T-cell (primary cell): ENCODE data around the gene C2CD4A. TPM values are rescaled to one million over a fixed set of nuclear protein-coding genes. Genes with fewer than 3 reads are reported as not detected.
"Not testable (repeated sequence)": the region's sequence is repeated elsewhere in the genome, so short reads cannot be mapped to it uniquely, and the experiment has no call there.

Source experiments
- ATAC-seq, 4 experiments: fragments of 200-7000 bp in 3 of 4; fragments of 150-1000 bp in 1 of 4; cut with Tn5 transposase; replicated peaks in 1 of 4; 1 replicate in 3 of 4; 2 replicates in 1 of 4; pipeline ENCODE4 v1.10.0; 2021; ENCODE audit warnings: moderate library complexity in 3 of 4, mild to moderate bottlenecking in 2 of 4, moderate number of reproducible peaks in 1 of 4
- CTCF ChIA-PET, 2 donors: fragments of 300-600 bp; sonication (Branson Sonifier 250); formaldehyde crosslinking; loops; one replicate each; lab custom pipeline; 2022; ENCODE audit warnings: antibody characterized with exemption in 2 of 2; lab: Charles Lee
- POLR2A ChIA-PET, 2 donors: fragments of 300-600 bp; sonication (Branson Sonifier 250); formaldehyde crosslinking; loops; one replicate each; lab custom pipeline; 2022; ENCODE audit warnings: antibody characterized with exemption in 2 of 2; lab: Charles Lee
- DNase-seq, 35 experiments: peaks; one replicate each; pipeline versions ENCODE4 v3.0.0 to v3.0.0-alpha.2; 2013 to 2023
- H3K27ac ChIP-seq: one replicate; pipeline ENCODE4 v1.5.1; 2013; ENCODE audit warnings: low read length
- H3K27me3 ChIP-seq, 2 experiments: replicated peaks in 1 of 2; 1 replicate in 1 of 2; 2 replicates in 1 of 2; pipeline versions ENCODE4 v1.6.1 to v1.7.0; 2013; ENCODE audit warnings: low read length in 1 of 2, mixed read lengths in 1 of 2; ENCODE audit not compliant: control insufficient read depth in 2 of 2, insufficient read depth in 2 of 2; ENCODE audit errors: extremely low read depth in 1 of 2
- H3K36me3 ChIP-seq, 2 donors: 1 replicate in 1 of 2; 2 replicates in 1 of 2; pipeline versions ENCODE4 v1.6.1 to v1.7.0; 2013; ENCODE audit warnings: low read length in 1 of 2; ENCODE audit not compliant: control insufficient read depth in 2 of 2, insufficient read depth in 1 of 2; ENCODE audit errors: extremely low read depth in 1 of 2
- H3K4me1 ChIP-seq, 2 experiments: 1 replicate in 1 of 2; 2 replicates in 1 of 2; pipeline versions ENCODE4 v1.6.1 to v1.7.0; 2013; ENCODE audit warnings: low read length in 2 of 2, mixed read lengths in 1 of 2; ENCODE audit not compliant: insufficient read depth in 2 of 2, control insufficient read depth in 1 of 2; ENCODE audit errors: extremely low read depth in 1 of 2
- H3K4me3 ChIP-seq, 2 donors: 1 replicate in 1 of 2; 2 replicates in 1 of 2; pipeline versions ENCODE4 v1.5.1 to v1.7.0; 2013; ENCODE audit warnings: mild to moderate bottlenecking in 2 of 2, low read length in 1 of 2, moderate library complexity in 1 of 2; ENCODE audit not compliant: control insufficient read depth in 1 of 2; ENCODE audit errors: extremely low read depth in 1 of 2
- H3K9me3 ChIP-seq: 2 replicates; pipeline ENCODE4 v1.7.0; 2013
- H3K27ac Mint-ChIP-seq, 2 donors: one replicate each; pipeline ENCODE4 v1.8.0; 2020 to 2021; ENCODE audit warnings: mild to moderate bottlenecking in 2 of 2, mixed read lengths in 2 of 2
- H3K27me3 Mint-ChIP-seq, 2 donors: one replicate each; pipeline ENCODE4 v1.8.0; 2021 to 2022; ENCODE audit warnings: mixed read lengths in 2 of 2
- H3K36me3 Mint-ChIP-seq: one replicate; pipeline ENCODE4 v1.8.0; 2021; ENCODE audit warnings: mixed read lengths
- H3K4me1 Mint-ChIP-seq, 3 donors: one replicate each; pipeline ENCODE4 v1.8.0; 2020 to 2022; ENCODE audit warnings: mixed read lengths in 3 of 3, mild to moderate bottlenecking in 1 of 3
- H3K4me3 Mint-ChIP-seq, 3 donors: one replicate each; pipeline ENCODE4 v1.8.0; 2020 to 2022; ENCODE audit warnings: mild to moderate bottlenecking in 3 of 3, mixed read lengths in 3 of 3, moderate library complexity in 3 of 3
- H3K9me3 Mint-ChIP-seq, 3 donors: one replicate each; pipeline ENCODE4 v1.8.0; 2020 to 2022; ENCODE audit warnings: mixed read lengths in 3 of 3
- WGBS: methylation state at CpG from one replicate; pipeline ENCODE4 v1.1.5; 2013; ENCODE audit warnings: missing lambda C conversion rate; ENCODE audit not compliant: insufficient coverage; 5-methylcytosine and 5-hydroxymethylcytosine counted together
- total RNA-seq, 35 experiments: library from RNA in 6 of 35; stranded (reverse) in 6 of 35; fragments of 120-200 nt in 1 of 35; gene quantifications; one replicate each; pipeline versions ENCODE4 v1.2.1 to v1.2.4 and lab custom pipeline; 2013 to 2026

The C2CD4A gene
- total RNA-seq, 5 donors from 2014 or later (not counting 1 experiment from before 2014, with no cell fraction given), result not detected

DNA sequence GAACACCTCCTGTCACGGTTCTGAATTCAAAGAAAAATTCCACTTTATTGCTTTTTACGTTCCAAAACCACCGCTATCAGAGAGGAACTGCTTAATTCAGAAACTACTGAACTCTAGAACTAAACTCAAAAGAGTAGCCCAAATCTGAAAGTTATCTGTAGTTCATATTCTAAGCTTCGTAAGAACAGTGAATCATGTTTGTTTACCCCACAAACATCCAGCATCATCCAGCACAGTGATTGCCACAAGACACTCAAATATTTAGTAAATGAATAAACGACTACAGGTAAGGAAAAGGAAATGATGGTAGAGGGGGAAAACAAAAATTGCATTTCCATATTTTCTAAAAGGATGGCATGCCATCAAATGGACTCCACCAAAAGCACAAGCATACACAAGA lies 38.9 kb upstream of the C2CD4A start:
- Mint-ChIP-seq H3K36me3 (peaks cover 50% of the 10 kb centered on the region), H3K4me3 (no peak overlapping the region), H3K27me3 (no peaks in the 10 kb centered on the region), H3K27ac (no peak overlapping the region), H3K4me1 (peaks cover 18 to 26% (median 19%) of the 10 kb centered on the region in 3 donors), H3K9me3 (no peaks in the 10 kb centered on the region)
- DNase-seq (no peak), ATAC-seq (no peak)
- no peak overlapping the region for H3K27ac ChIP-seq
- no peaks in the 10 kb centered on the region for H3K4me1 ChIP-seq
- POLR2A ChIA-PET, result no interaction called here
- peaks cover 5 to 30% of the 10 kb centered on the region in 2 donors for H3K36me3 ChIP-seq
- no peak overlapping the region for H3K4me3 ChIP-seq
- no peaks in the 10 kb centered on the region for H3K9me3 ChIP-seq
- CTCF ChIA-PET, result no interaction called here
- WGBS, result 69% methylated on average over 3 of the region's 5 CpGs
- H3K27me3 ChIP-seq, result no peaks in the 10 kb centered on the region

DNA sequence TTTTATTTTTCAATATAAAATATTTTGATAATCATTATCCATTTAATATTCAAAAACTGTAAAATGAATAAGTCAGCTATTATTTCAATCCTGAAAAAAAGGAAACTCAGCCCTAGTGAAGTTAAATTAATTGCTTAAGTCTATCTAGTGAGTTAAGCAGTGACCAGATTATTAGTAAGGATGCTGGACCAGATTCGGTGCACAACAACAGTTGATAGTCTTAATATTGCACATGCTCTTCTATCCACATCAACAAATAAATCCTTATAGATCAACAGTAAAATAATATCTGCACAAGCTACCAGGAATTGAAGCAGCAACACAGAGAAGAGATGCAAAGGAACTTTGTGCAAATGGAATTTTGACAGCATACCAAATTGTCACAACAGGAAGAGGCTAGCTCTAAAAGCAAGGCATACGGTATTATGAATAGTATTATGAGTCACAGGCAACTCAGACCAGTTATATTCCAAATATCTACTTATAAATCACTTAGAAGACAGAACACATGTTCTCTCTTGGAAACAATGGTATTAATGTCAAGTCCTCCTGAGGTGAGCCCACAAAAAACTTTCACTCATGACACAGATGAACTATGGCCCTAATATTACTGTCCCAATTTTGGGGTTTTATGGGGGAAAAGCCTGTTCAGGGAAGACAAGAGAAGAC lies 31.4 kb upstream of the C2CD4A start:
- Mint-ChIP-seq H3K36me3 (peaks cover 37% of the 10 kb centered on the region), H3K27ac (no peak overlapping the region), H3K9me3 (peaks cover 3 to 6% (median 6%) of the 10 kb centered on the region in 3 donors), H3K4me3 (no peak overlapping the region), H3K4me1 (peaks cover 16 to 32% (median 29%) of the 10 kb centered on the region in 3 donors), H3K27me3 (no peaks in the 10 kb centered on the region)
- H3K9me3 ChIP-seq, result no peaks in the 10 kb centered on the region
- DNase-seq (no peak), ATAC-seq (no peak)
- no peaks in the 10 kb centered on the region for H3K27me3 ChIP-seq
- H3K4me3 ChIP-seq, result no peak overlapping the region
- H3K27ac ChIP-seq, result no peak overlapping the region
- ChIA-PET POLR2A (no interaction called here), CTCF (interaction anchor here in 1 of 2 donors (1.6 kb wide), 1 partner anchor 39 kb away, joined by 4 read pairs; no protein-coding TSS in a partner anchor)
- H3K4me1 ChIP-seq, result no peaks in the 10 kb centered on the region
- H3K36me3 ChIP-seq, result peaks cover 0 to 15% of the 10 kb centered on the region in 2 donors
- no CpG with 5 or more reads among the region's 2 CpGs for WGBS

DNA sequence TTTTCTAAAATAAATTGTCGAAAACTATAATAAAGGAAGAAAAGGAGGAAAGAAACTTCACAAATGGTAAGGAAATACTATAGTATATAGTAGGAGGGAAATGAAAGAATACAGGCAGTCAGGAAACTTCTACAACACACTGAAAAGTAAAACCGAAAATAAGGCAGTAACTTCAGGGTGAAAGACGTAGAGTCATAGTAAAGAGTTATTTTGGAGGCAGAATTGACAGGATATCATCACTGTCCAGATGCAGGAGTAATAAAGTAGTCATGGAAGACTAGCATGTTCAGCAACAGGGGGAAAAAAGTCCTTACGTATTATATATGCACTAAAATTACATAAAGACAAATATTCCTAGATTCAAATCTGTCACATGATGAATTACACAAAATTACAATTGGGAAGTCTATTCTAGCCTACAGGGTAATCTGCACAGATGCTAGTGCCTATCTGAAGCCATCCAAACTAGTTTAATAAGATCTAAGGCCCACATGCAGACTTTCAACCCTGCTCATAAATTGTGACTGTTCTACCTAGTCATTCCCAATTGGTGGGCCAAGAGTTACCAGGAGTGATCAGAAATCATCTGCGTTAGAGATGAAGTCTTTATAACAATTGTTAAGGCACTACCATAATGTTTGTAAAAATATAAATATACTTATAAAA lies 20.6 kb upstream of the C2CD4A start:
- H3K27ac ChIP-seq, result no peak overlapping the region
- no peaks in the 10 kb centered on the region for H3K36me3 ChIP-seq
- Mint-ChIP-seq H3K27me3 (no peaks in the 10 kb centered on the region), H3K9me3 (no peaks in the 10 kb centered on the region), H3K4me1 (peaks cover 38 to 40% (median 40%) of the 10 kb centered on the region in 3 donors), H3K27ac (peak overlapping the region; percentile 53 to 66), H3K4me3 (peak overlapping the region; percentile 20 to 64 (median 34)), H3K36me3 (peaks cover 10% of the 10 kb centered on the region)
- peaks cover 3 to 6% of the 10 kb centered on the region in 2 experiments for H3K4me1 ChIP-seq
- H3K27me3 ChIP-seq, result no peaks in the 10 kb centered on the region
- H3K4me3 ChIP-seq, result no peak overlapping the region
- CTCF ChIA-PET, result no interaction called here
- no peaks in the 10 kb centered on the region for H3K9me3 ChIP-seq
- no peak for DNase-seq
- ATAC-seq, result peak in 2 of 4 experiments; percentile 46 to 59
- no CpG with 5 or more reads among the region's 5 CpGs for WGBS
- POLR2A ChIA-PET, result no interaction called here

DNA sequence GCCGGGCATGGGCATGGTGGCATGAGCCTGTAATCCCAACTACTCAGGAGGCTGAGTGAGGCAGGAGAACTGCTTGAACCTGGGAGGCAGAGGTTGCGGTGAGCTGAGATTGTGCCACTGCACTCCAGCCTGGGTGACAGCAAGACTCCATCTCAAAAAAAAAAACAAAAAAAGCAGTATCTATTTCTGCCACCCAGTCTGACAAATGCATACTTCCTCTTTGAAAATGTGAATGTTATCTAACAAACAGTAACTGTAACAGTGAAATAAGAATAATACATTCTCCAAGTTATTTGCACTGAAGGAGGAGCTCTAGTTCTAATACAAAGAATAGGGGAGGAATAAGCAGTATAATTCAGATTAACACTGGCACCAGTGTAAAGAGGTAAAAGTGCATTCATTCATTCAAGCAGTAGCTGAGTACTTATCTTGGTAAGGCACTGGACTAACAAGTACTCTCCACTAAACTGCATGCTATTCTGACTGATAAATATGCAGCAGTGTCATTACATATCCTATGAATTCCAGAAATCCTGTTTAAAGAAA lies 19.4 kb upstream of the C2CD4A start:
- no peaks in the 10 kb centered on the region for H3K9me3 ChIP-seq
- H3K4me3 Mint-ChIP-seq, result no peak overlapping the region
- H3K27me3 Mint-ChIP-seq, result no peaks in the 10 kb centered on the region
- ATAC-seq (peak in 1 of 4 experiments; percentile 20), DNase-seq (no peak)
- H3K9me3 Mint-ChIP-seq, result no peaks in the 10 kb centered on the region
- peaks cover 5 to 6% of the 10 kb centered on the region in 2 experiments for H3K4me1 ChIP-seq
- H3K36me3 Mint-ChIP-seq, result peaks cover 9% of the 10 kb centered on the region
- ChIA-PET POLR2A (interaction anchor here in 1 of 2 donors (0.5 kb wide), 1 partner anchor 21 kb away, joined by 3 read pairs; no protein-coding TSS in a partner anchor), CTCF (interaction anchor here in 1 of 2 donors (0.8 kb wide), 1 partner anchor 13 kb away, joined by 3 read pairs; the partner anchor contains the start of gene VPS13C)
- H3K4me1 Mint-ChIP-seq, result peaks cover 46 to 50% (median 48%) of the 10 kb centered on the region in 3 donors
- no peak overlapping the region for H3K27ac ChIP-seq
- no peaks in the 10 kb centered on the region for H3K36me3 ChIP-seq
- peak overlapping the region; percentile 5 to 65 for H3K27ac Mint-ChIP-seq
- H3K4me3 ChIP-seq, result no peak overlapping the region
- WGBS, result no CpG with 5 or more reads among the region's 2 CpGs
- no peaks in the 10 kb centered on the region for H3K27me3 ChIP-seq

DNA sequence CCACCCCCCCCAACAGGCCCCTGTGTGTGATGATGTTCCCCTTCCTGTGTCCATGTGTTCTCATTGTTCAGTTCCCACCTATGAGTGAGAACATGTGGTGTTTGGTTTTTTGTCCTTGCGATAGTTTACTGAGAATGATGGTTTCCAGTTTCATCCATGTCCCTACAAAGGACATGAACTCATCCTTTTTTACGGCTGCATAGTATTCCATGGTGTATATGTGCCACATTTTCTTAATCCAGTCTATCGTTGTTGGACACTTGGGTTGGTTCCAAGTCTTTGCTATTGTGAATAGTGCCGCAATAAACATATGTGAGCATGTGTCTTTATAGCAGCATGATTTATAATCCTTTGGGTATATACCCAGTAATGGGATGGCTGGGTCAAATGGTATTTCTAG lies 18.5 kb upstream of the C2CD4A start:
- CTCF ChIA-PET, H3K4me3 Mint-ChIP-seq, H3K36me3 ChIP-seq, H3K27ac Mint-ChIP-seq, H3K27ac ChIP-seq, H3K4me1 ChIP-seq, ATAC-seq, H3K9me3 Mint-ChIP-seq, H3K9me3 ChIP-seq, H3K4me3 ChIP-seq, H3K27me3 ChIP-seq, DNase-seq, POLR2A ChIA-PET, H3K27me3 Mint-ChIP-seq, H3K36me3 Mint-ChIP-seq: not testable (repeated sequence)
- WGBS, result no CpG with 5 or more reads among the region's 4 CpGs
- H3K4me1 Mint-ChIP-seq, result peaks cover 53 to 57% (median 54%) of the 10 kb centered on the region in 3 donors

DNA sequence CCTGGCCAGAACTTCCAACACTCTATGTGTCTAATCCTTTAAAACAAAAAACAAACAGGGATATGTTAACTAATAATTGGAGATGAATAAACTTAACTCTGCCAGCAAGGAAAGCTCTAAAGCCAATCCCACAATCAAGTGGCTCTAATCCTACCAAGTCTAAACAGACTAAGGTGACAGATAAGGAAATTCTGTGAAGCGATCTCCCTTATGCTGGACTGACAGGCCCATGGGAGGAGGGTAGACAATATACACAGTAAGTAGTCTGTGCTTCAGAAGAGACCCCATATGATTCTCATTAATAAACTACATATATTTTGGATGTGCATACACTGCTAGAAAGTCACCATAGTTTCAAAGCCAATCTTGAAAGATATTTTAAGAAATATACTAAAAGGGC lies 16.7 kb upstream of the C2CD4A start:
- Mint-ChIP-seq H3K27me3 (no peaks in the 10 kb centered on the region), H3K9me3 (no peaks in the 10 kb centered on the region), H3K4me1 (peaks cover 65 to 73% (median 66%) of the 10 kb centered on the region in 3 donors), H3K4me3 (no peak overlapping the region), H3K36me3 (peaks cover 9% of the 10 kb centered on the region), H3K27ac (peak overlapping the region in 1 of 2 donors; percentile 3)
- POLR2A ChIA-PET, result no interaction called here
- Histone ChIP-seq H3K4me3 (no peak overlapping the region), H3K36me3 (no peaks in the 10 kb centered on the region), H3K4me1 (peaks cover 5 to 7% of the 10 kb centered on the region in 2 experiments), H3K27me3 (no peaks in the 10 kb centered on the region), H3K27ac (no peak overlapping the region), H3K9me3 (no peaks in the 10 kb centered on the region)
- DNase-seq (no peak), ATAC-seq (no peak)
- WGBS, result no CpG with 5 or more reads among the region's 1 CpG
- CTCF ChIA-PET, result no interaction called here
